HG03342 (cell line): ENCODE results near the gene CACNB2.

Experiments used
- ATAC-seq: cut with Tn5 transposase; IDR thresholded peaks from one replicate; pipeline ENCODE4 v1.9.1; 2021; ENCODE audit warnings: mild to moderate bottlenecking, moderate library complexity; ENCODE audit not compliant: unreplicated experiment

The CACNB2 gene

GRCh38 chr10:18140149-18140956, at the start of gene CACNB2:
Gene CACNB2, plus strand, starts transcription at chr10:18140424.
- no peak for ATAC-seq

- no peak for ATAC-seq
Measured at GRCh38 chr10:18094332-18094731, 45.9 kb upstream of the CACNB2 start.

DNA sequence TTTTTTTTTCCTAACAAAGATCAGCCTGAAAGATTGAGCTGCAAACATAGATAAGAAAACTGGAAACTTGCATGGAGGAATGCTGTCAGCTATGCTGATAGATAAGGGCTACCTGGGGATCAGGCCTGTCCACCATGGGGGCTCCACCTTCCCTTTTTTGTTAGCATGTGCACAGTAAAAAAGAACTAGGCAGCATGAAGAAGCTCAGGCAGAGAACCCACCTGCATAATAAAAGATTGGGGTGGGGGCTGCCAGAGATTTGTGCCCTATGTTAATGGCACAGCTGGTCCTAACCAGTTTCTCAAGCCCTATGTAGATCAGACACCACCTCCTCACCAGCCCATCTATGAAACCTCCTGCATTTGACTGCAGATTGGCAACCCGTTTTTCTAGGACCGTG, 45.4 kb upstream of the CACNB2 start:
- ATAC-seq, result no peak

GRCh38 chr10:18097524-18097923, 42.7 kb upstream of the CACNB2 start:
- ATAC-seq, result no peak

GRCh38 chr10:18098201-18098600, 42.0 kb upstream of the CACNB2 start:
- no peak for ATAC-seq

DNA sequence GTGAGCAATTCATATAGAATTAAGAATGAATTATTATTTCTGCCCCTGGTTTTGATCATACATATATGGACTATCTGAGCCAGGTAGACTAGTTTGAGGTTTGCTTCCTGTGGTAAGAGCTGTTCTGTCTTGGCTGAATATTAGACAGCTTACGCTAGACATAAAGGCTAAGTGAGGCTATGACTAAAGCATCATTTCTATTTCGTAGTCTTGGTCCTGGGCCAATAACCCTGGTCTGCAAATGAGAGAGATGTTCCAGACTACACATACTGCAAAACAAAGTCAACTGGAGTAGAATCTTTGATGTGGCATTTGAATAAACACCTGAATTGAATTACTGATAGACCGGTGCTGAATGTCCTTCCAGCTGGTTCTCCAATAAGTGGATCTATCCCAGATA, 40.8 kb upstream of the CACNB2 start:
- no peak for ATAC-seq

DNA sequence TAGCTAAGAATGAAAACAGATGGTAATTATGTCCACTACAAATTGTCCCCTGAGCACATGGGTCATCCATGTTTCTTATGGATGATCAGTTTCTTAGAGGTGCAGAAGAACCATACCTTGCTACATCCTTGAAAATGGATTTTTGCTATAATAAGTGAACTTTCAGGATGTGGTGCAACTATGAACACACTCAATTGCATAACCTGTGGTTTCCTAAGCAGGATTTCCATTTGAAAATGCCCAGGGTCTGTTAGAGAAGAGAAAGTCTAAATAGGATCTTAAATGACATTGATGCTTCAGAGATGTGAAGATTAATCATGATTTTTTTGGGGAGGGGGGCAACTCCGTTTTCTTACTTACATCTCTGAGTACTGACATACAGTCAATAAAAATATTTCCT, 39.6 kb upstream of the CACNB2 start:
- no peak for ATAC-seq

DNA sequence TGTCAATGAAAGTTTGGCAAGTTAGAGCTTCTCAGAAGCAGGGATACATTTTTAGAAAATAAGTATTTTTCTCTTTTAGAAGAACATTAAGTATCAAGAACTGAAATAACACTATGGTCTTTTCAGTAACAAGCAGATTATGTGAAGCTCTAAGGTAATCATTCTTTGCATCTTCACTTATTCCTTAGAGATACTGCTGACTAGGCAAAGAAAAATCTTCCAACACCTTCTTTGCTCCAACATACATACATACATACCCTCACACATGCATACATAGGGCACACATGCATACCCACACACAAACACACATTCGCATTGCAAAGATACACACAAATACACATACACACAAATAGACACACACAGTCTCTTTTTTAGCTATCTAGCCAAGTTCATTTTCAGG, 37.8 kb upstream of the CACNB2 start:
- no peak for ATAC-seq

- ATAC-seq, result no peak
Measured at GRCh38 chr10:18104223-18104872, 35.9 kb upstream of the CACNB2 start.

- ATAC-seq, result no peak
Measured at GRCh38 chr10:18109341-18109870, 30.8 kb upstream of the CACNB2 start.

GRCh38 chr10:18113881-18114280, 26.3 kb upstream of the CACNB2 start:
- no peak for ATAC-seq

DNA sequence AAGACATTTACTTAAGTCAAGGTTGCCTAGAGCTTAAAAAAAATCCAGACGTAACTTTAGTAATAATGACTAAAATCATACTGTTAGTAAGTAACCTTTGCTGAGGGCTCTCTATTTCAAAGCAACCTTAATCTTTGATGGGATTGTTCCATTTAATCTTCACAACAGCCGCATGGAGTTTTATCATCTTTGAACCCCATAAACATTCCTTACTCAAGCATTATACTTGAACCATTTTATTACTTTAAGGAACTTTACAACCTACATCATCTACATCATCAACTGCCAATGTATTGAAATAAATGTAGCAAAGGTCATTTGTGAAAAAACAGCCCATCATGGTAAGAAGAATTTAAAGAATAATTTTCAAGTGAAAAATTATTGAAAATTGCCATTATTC, 22.9 kb upstream of the CACNB2 start:
- no peak for ATAC-seq

DNA sequence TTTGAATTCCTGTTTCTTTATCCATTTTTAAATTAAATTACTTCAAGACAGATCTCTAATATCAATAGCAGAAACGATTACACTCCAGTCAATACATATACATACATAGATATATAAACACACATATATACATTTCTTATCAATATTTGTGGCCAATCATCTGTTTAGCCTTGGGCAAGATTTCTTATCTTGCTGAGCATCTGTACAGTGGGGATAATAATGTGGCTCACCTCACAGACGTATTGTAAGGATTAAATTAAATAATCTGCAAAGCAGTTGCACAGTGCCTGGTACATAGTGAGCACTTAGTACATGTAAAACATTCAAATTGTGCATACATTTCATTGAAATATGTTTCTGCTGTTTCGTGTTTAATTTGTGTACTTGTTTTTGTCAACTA, 17.5 kb upstream of the CACNB2 start:
- no peak for ATAC-seq

DNA sequence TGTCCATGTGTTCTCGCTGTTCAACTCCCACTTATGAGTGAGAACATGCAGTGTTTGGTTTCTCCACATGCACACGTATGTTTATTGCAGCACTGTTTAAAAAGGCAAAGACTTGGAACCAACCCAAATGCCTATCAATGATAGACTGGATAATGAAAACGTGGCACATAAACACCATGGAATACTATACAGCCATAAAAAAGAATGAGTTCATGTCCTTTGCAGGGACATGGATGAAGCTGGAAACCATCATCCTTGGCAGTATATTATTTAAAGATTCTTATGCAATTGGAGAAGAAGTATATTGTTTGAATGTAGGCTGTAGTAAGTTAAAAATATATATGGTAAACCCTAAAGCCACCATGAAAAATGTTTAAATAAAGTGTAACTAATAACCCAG, 7.2 kb upstream of the CACNB2 start:
- no peak for ATAC-seq

GRCh38 chr10:18134509-18134908, 5.7 kb upstream of the CACNB2 start:
- ATAC-seq, result no peak

DNA sequence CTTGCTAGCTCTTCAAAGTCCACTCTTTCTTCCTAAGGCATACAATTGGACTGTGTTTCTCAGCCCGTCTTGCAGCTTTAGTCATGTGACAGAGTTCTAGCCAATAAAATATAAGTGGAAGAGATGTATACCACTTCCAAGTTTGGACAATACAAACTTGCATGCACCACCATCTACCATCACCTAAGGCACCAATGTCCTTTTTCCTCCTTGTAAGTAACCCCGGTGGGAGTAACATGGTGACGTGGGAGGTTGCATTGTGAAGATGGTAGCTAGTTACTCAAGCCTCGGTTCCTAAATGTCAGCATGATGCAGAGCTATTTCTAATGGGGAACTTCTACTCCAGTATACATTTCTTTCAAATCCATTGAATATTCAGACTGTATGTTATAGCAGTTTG, 5.3 kb upstream of the CACNB2 start:
- no peak for ATAC-seq

DNA sequence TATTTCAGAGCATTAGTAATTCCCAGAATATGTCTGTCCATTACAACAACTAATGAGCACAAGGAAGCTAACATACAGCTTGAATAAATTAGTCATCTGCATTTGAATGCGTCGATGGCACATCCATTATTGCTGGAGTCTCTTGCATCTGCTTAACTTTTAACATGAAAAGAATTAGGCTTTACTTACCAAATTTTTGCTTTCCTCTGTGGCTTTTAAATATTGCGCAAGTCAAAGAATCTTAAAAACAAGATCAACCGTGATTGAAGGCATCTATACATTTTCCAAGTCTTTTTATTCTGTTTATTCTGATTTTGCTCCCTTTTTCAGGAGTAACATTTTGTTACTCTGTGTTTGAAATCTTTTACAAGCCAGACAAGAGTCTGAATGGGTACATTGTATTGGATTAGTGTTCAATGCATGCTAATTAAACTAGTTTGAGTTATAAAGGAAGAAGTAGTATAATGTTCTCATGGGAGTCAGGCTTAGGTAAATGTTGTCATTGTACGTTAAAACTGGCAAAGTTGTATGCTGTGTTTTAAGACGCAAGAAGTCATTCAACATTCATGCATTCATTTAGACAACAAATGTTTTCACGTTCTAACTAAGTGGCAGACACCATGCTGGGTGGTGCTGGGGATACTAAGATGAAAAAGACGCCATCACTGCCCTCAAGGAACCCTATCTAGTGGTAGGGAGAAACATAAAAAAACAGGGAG, 4.0 kb upstream of the CACNB2 start:
- ATAC-seq, result no peak

GRCh38 chr10:18137111-18137510, 3.1 kb upstream of the CACNB2 start:
- no peak for ATAC-seq

DNA sequence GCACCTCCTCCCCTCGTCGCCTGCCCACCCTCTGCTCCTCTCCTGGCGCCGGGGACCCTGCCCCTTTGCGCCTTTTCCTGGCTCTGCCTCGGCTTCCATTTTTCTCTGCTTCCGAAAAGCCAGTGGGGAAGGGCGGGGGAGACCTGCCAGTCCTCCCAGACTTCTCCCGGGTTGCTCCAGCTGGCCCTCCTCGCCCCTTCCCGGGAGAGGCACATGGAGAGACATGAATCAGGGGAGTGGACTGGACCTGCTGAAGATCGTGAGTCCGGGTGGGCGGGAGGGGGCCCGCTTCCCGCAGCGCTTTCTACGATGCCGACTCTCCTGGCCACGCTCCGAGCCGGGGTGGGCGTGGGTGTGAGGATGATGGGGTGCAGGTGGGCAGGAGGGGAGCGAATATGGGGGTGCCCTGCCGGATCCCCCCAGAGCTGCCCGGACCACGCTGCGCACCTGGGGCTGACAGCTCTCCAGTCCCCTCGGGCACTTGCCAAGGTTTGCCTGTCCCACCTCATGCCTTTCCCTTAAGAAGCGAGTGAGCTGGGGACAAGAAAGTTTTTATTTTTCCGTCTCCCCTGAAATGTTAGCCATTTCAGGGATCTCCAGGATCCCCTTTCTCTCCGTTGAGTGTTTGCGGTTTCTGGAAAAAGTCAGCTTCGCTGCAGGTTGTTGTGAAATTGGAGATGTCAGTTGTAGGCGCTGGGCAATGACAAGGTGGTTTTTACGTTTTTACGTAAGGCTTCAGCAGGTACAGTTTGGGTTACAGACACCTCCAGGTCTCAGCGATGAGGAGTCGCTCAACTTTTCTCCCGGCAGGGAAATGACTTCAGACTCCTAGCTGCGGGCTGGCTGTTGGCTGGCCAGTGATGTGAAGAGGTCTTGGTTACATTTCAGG, 977 bp downstream of the CACNB2 start:
- no peak for ATAC-seq

DNA sequence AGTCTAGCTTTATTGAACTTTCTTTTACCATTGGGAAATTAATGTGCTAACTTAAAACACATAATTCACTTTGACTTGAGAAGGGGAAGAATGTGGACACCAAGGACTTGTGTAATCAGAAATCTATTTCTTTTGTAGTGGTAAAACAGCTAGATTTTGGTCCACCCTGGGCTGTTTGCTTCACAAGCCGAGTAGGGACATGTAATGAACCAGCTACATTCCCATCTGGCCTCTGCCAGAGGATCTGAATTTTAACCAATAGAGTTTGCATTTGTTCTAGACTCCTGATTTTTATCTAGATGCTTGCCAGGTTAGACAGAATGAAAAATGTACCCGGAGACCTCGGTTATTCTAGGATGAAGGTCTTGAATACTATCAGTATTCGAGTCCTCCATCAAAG, 1.9 kb downstream of the CACNB2 start:
- ATAC-seq, result no peak

DNA sequence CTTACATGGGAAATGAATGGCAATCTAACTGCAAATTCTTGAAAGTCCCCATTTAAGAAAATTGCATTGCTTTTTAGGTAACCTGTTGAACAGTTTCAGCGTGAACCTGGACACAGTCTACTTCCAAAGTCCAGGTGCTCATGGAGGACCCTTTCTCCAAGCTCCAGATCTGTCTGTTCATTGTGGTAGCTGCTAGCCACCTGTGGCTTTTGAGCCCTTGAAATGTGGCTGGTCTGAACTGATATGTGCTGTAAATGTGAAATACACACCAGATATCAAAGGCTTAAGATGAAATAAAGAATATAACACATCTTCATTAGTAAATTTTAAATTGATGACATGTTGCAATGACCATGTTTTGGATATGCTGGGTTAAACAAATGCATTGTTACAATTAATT, 4.2 kb downstream of the CACNB2 start:
- ATAC-seq, result no peak
